Epithelial cell of alveolus of lung (primary cell): ENCODE data around the gene FAM162A. TPM values are rescaled to one million over a fixed set of nuclear protein-coding genes. Genes with fewer than 3 reads are reported as not detected.

ENCODE experiments used
- total RNA-seq: library from RNA; depleted of rRNA; stranded (reverse); fragments of >200 nt; gene quantifications from 2 replicates; pipeline ENCODE4 v1.2.1, GENCODE V29; 2015

Gene FAM162A, protein sequence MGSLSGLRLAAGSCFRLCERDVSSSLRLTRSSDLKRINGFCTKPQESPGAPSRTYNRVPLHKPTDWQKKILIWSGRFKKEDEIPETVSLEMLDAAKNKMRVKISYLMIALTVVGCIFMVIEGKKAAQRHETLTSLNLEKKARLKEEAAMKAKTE
- 23.4 and 70.7 TPM in 2 replicates for total RNA-seq

GRCh38 chr3:122383771-122384697 is at the start of gene FAM162A:
Gene FAM162A (plus strand): TSS chr3:122384182. CDS start chr3:122384266, 84 bp downstream.

GRCh38 chr3:122382888-122383666 is 905 bp upstream of the FAM162A start, which contains the start of gene MIX23:
Gene MIX23 (minus strand): TSS chr3:122383231. CDS start chr3:122383224, 7 bp downstream.

DNA sequence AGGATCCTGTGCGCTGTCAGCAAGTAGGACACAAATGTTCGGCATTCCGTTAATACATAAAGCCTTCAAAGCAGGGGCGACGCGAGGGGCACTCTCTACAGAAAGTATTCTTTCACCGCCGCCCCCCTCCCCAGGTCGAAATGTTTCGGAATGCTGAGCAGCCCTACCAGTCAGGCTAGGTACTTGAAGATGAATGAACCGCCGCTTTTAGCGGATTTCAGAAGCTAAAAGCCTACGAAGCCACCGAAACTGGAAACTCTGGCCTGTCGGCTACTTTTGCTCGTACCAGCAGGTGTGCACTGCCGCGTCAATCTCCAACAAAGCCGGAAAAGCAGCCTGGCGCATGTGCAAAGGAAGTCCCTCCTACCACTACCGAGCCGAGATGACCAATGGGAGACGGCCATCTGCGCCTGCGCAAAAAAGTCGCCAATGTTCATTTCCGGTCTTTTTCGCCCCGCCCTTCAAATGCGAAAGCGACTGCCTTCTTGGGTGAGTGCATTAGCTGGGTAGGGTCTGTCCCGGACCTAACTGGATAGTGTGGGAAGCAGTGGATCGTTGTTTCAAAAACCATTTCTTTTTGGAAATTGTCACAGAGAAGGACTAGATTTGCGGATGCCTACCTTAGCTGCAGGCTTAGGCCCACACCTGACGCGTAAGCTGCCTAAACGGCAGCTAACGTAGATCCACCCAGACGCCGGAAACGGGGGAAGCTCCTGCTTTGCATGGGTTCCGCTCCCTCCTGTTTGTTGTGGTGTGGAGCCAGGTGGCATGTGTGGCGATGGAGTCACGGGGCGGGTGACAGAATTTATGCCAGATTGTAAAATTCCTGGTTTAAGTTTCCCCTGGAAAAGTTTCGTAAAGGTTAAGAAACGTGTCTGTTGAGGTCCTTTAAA is 32.0 kb downstream of the FAM162A start, which contains the start of gene WDR5B:
TSS of gene WDR5B (minus strand) at position 301 of the 893 bp plus-strand sequence. CDS start 534 bp downstream, outside the sequence.

Other genes starting within 250 kb of the FAM162A start
- gene CASR, start 200.5 kb upstream of the FAM162A start, total RNA-seq, result not detected in 2 replicates
- gene CSTA, start 58.9 kb upstream of the FAM162A start, total RNA-seq, result 0.88 and 2.1 TPM in 2 replicates
- 22.8 and 26.2 TPM in 2 replicates for gene MIX23, start 951 bp upstream of the FAM162A start, total RNA-seq
- 3.5 and 7.2 TPM in 2 replicates for gene WDR5B, start 31.9 kb downstream of the FAM162A start, total RNA-seq
- gene KPNA1, start 130.8 kb downstream of the FAM162A start, total RNA-seq, result 27.1 and 27.2 TPM in 2 replicates
- 14.5 and 16.5 TPM in 2 replicates for gene PARP9, start 180.1 kb downstream of the FAM162A start, total RNA-seq
- 17.5 and 19.3 TPM in 2 replicates for gene DTX3L, start 180.2 kb downstream of the FAM162A start, total RNA-seq
- gene PARP15, start 193.5 kb downstream of the FAM162A start, total RNA-seq, result under 0.01 TPM in 1 of 2 replicates, not detected in the other